GM12878 (cell line): ENCODE results near the gene EXOC5. TPM values are rescaled to one million over a fixed set of nuclear protein-coding genes. Genes with fewer than 3 reads are reported as not detected.
A peak's percentile ranks its signal among the peaks of the same experiment; 100 is the strongest.

Experiments
- ATAC-seq: fragments of 200-7000 bp; cut with Tn5 transposase; 3 replicates; pipeline ENCODE4 v1.9.1; 2020; ENCODE audit warnings: mild to moderate bottlenecking, moderate library complexity
- BruUV-seq: library from RNA; stranded (reverse); fragments of 400-500 nt; replicated peaks from 2 replicates; lab custom pipeline; 2021; lab: Mats Ljungman, UMichigan
- CTCF ChIA-PET: fragments of 300-600 bp; sonication (Branson Sonifier 250); formaldehyde crosslinking; extraction: SDS; loops from one replicate; lab custom pipeline; 2021; ENCODE audit warnings: inconsistent platforms; lab: Yijun Ruan, JAX
- POLR2A ChIA-PET: fragments of 350-600 bp; formaldehyde crosslinking; extraction: SDS; loops from one replicate; lab custom pipeline; 2021; ENCODE audit warnings: inconsistent platforms; lab: Charles Lee
- RAD21 ChIA-PET: fragments of 300-600 bp; sonication (Branson Sonifier 250); formaldehyde crosslinking; loops from one replicate; lab custom pipeline; 2023; ENCODE audit warnings: antibody characterized with exemption; ENCODE audit not compliant: unreplicated experiment; lab: Charles Lee
- SMC1A ChIA-PET: fragments of 300-600 bp; sonication (Branson Sonifier 250); formaldehyde crosslinking; loops from one replicate; lab custom pipeline; 2023; ENCODE audit not compliant: unreplicated experiment, uncharacterized antibody; lab: Charles Lee
- DNase-seq: peaks from one replicate; pipeline ENCODE4 v3.0.0-alpha.2; 2011; ENCODE audit warnings: low read depth, low spot score
- FAIRE-seq: peaks from 3 replicates; lab custom pipeline; 2011; peaks lifted over from hg19 to GRCh38; lab: Jason Lieb, UNC
- H2AFZ ChIP-seq: 2 replicates; pipeline ENCODE4 v1.6.0; 2011; ENCODE audit warnings: low read depth, low read length, control low read depth; ENCODE audit not compliant: control insufficient read depth
- H3K27ac ChIP-seq: 2 replicates; pipeline ENCODE4 v1.5.1; 2011; ENCODE audit warnings: control low read depth; ENCODE audit not compliant: control insufficient read depth, insufficient read depth
- H3K27me3 ChIP-seq, 2 experiments: replicated peaks in 1 of 2; 2 replicates each; pipeline versions ENCODE4 v1.6.0 to v1.6.1; 2011; ENCODE audit warnings: low read length in 1 of 2; ENCODE audit not compliant: control insufficient read depth in 2 of 2, insufficient read depth in 2 of 2
- H3K36me3 ChIP-seq, 2 experiments: 2 replicates each; pipeline ENCODE4 v1.5.1; 2011; ENCODE audit warnings: low read length in 1 of 2; ENCODE audit not compliant: control insufficient read depth in 2 of 2, insufficient read depth in 2 of 2
- H3K4me1 ChIP-seq: 2 replicates; pipeline ENCODE4 v1.6.1; 2011; ENCODE audit warnings: mild to moderate bottlenecking, low read length, moderate library complexity, mixed read lengths; ENCODE audit not compliant: control insufficient read depth, insufficient read depth
- H3K4me2 ChIP-seq: 2 replicates; pipeline ENCODE4 v1.6.0; 2011; ENCODE audit warnings: control low read depth; ENCODE audit not compliant: control insufficient read depth, insufficient read depth
- H3K4me3 ChIP-seq: fragments of 200-600 bp; sonication (generic); 2 replicates; pipeline ENCODE4 v1.5.1; 2016
- H3K79me2 ChIP-seq: 2 replicates; pipeline ENCODE4 v1.6.0; 2011; ENCODE audit warnings: low read length; ENCODE audit not compliant: control insufficient read depth, insufficient read depth
- H3K9ac ChIP-seq: 2 replicates; pipeline ENCODE4 v1.8.0; 2011; ENCODE audit warnings: low read length, control low read depth, mixed read lengths; ENCODE audit not compliant: control insufficient read depth, insufficient read depth
- H3K9me3 ChIP-seq: replicated peaks from 3 replicates; pipeline ENCODE4 v1.5.1; 2011; ENCODE audit warnings: mild to moderate bottlenecking, low read length; ENCODE audit not compliant: control insufficient read depth, insufficient read depth
- H4K20me1 ChIP-seq: 2 replicates; pipeline ENCODE4 v1.6.0; 2011; ENCODE audit not compliant: control insufficient read depth, insufficient read depth
- CHD2 ChIP-seq: IDR thresholded peaks from 2 replicates; pipeline ENCODE4 v1.6.1; 2011; ENCODE audit warnings: low read depth, low read length, improper control_type of control experiment, borderline replicate concordance
- JUND ChIP-seq: IDR thresholded peaks from 2 replicates; pipeline ENCODE4 v1.6.1; 2012; ENCODE audit warnings: low read depth, mild to moderate bottlenecking, low read length, improper control_type of control experiment, moderate library complexity
- NBN ChIP-seq: fragments of 450-650 bp; IDR thresholded peaks from 2 replicates; pipeline ENCODE4 v1.6.1; 2016
- NR2C1 ChIP-seq: fragments of 450-650 bp; IDR thresholded peaks from 2 replicates; pipeline ENCODE4 v1.6.1; 2017; ENCODE audit warnings: antibody characterized with exemption, mild to moderate bottlenecking, moderate library complexity
- PAX5 ChIP-seq: IDR thresholded peaks from 2 replicates; pipeline ENCODE4 v1.6.1; 2011; ENCODE audit warnings: low read depth, low read length, borderline replicate concordance
- RBBP5 ChIP-seq: fragments of 200-600 bp; sonication (generic); conservative IDR thresholded peaks from 2 replicates; pipeline ENCODE4 v1.6.1; 2016
- SMAD5 ChIP-seq: IDR thresholded peaks from 2 replicates; pipeline ENCODE4 v1.6.1; 2016; ENCODE audit warnings: antibody characterized with exemption, low read depth
- TBL1XR1 ChIP-seq: IDR thresholded peaks from 2 replicates; pipeline ENCODE4 v1.6.1; 2012; ENCODE audit warnings: low read depth, low read length, improper control_type of control experiment
- ZSCAN29 ChIP-seq: fragments of 450-650 bp; IDR thresholded peaks from 2 replicates; pipeline ENCODE4 v1.6.1; 2017; ENCODE audit warnings: mild to moderate bottlenecking, moderate library complexity
- WGBS: methylation state at CpG from one replicate; pipeline ENCODE4 v1.1.6; 2016; ENCODE audit warnings: low lambda C conversion rate; ENCODE audit not compliant: insufficient replicate concordance, insufficient coverage; ENCODE audit errors: missing lambda C conversion rate; 5-methylcytosine and 5-hydroxymethylcytosine counted together
- in situ Hi-C: fragments of 300-500 bp; cut with MboI; formaldehyde crosslinking; loops from 9 replicates; pipeline ENCODE4 v1.14.3; 2018; ENCODE audit warnings: mixed read lengths
- intact Hi-C: fragments of 100-400 bp; cut with micrococcal nuclease; formaldehyde crosslinking; loops from one replicate; pipeline ENCODE4 v1.14.2; 2022; ENCODE audit not compliant: unreplicated experiment
- polyA plus RNA-seq, 11 experiments: library from polyadenylated mRNA; depleted of rRNA in 4 of 11; unstranded in 6 of 11; stranded (reverse) in 5 of 11; fragments of >200 nt; fragmentation: Nextera tagmentation in 4 of 11; fragmentation: Illumina TruSeq in 1 of 11; extraction: Ambion mirVana in 4 of 11; extraction: Trizol in 1 of 11; gene quantifications; 1 replicate in 1 of 11; 2 replicates in 10 of 11; pipeline versions ENCODE4 v1.2.1 to v1.2.3, GENCODE V29; 2011 to 2016; ENCODE audit warnings: inconsistent platforms in 2 of 11, missing spikeins in 2 of 11, low read depth in 1 of 11
- total RNA-seq, 4 experiments: library from RNA; depleted of rRNA in 3 of 4; stranded (reverse); fragments of >200 nt in 3 of 4; fragmentation: Illumina TruSeq in 1 of 4; extraction: Trizol in 1 of 4; gene quantifications; 2 replicates each; pipeline versions ENCODE4 v1.2.1 to v1.2.3, GENCODE V29; 2013 to 2021

EXOC5 gene
- total and polyA plus RNA-seq, 10 of the 15 experiments (the other 5 are each of a cell fraction or from before 2014, with no cell fraction given) = 10.3 to 101 (median 43.6) TPM

- no peaks in the 10 kb centered on the region for H3K4me1 ChIP-seq
- ChIA-PET CTCF (no interaction called here), POLR2A (no interaction called here), SMC1A (no interaction called here), RAD21 (no interaction called here)
- intact Hi-C loops (no loop called here), in situ Hi-C loops (no loop called here)
- H3K4me2 ChIP-seq = peak overlapping the region; percentile 30
- H3K36me3 ChIP-seq = 0 out of 4 replicates have a peak, but pooled peaks cover 0 to 3% of the 10 kb centered on the region in 2 experiments
- H3K9me3 ChIP-seq = peaks cover 1% of the 10 kb centered on the region; the same call in 1 of the 3 replicates
- H3K79me2 ChIP-seq = peaks cover 56% of the 10 kb centered on the region
- BruUV-seq = no TSS peak
- H3K27ac ChIP-seq = no peak overlapping the region
- peaks cover 2% of the 10 kb centered on the region; the same call in 1 of the 2 replicates for H4K20me1 ChIP-seq
- TF ChIP-seq ZSCAN29 (no peak), CHD2 (no peak), SMAD5 (no peak)
- no peak for DNase-seq
- no peak overlapping the region for H3K9ac ChIP-seq
- H3K27me3 ChIP-seq = no peaks in the 10 kb centered on the region
- no peak overlapping the region for H2AFZ ChIP-seq
- no peak overlapping the region for H3K4me3 ChIP-seq
- FAIRE-seq = no peak
- ATAC-seq = peak; percentile 63
Measured at GRCh38 chr14:57261604-57262003, 7.1 kb downstream of the EXOC5 start.

GRCh38 chr14:57259672-57260071 is 9.0 kb downstream of the EXOC5 start:
- Histone ChIP-seq H2AFZ (no peak overlapping the region), H3K27me3 (no peaks in the 10 kb centered on the region), H4K20me1 (no peaks in the 10 kb centered on the region), H3K9ac (no peak overlapping the region), H3K27ac (no peak overlapping the region), H3K4me1 (peaks cover 3% of the 10 kb centered on the region; the same call in 1 of the 2 replicates), H3K4me3 (no peak overlapping the region), H3K4me2 (no peak overlapping the region), H3K79me2 (peaks cover 41% of the 10 kb centered on the region), H3K9me3 (peaks cover 1% of the 10 kb centered on the region; the same call in 1 of the 3 replicates), H3K36me3 (0 out of 4 replicates have a peak, but pooled peaks cover 0 to 3% of the 10 kb centered on the region in 2 experiments)
- DNase-seq = no peak
- no TSS peak for BruUV-seq
- intact Hi-C loops (no loop called here), in situ Hi-C loops (no loop called here)
- SMC1A ChIA-PET = interaction anchor here (0.8 to 1.3 kb wide), 2 partner anchors 14 to 21 kb away, joined by 3 read pairs; no protein-coding TSS in a partner anchor
- POLR2A ChIA-PET = no interaction called here
- WGBS = 100% methylated on average over 1 of the region's 1 CpG
- no peak for TF ChIP-seq NR2C1
- no peak for TF ChIP-seq TBL1XR1
- no peak for TF ChIP-seq NBN
- TF ChIP-seq RBBP5 = no peak
- no peak for TF ChIP-seq JUND
- no peak for TF ChIP-seq PAX5
- no peak for FAIRE-seq
- RAD21 ChIA-PET = interaction anchor here (0.7 kb wide), 1 partner anchor 10 kb away, joined by 4 read pairs; the partner anchor contains the start of genes AP5M1 and EXOC5
- CTCF ChIA-PET = interaction anchor here (0.7 kb wide), 1 partner anchor 11 kb away, joined by 3 read pairs; no protein-coding TSS in a partner anchor
- ATAC-seq = no peak
